ENCODE data around the gene KDELR3.
"Not testable (repeated sequence)": the region's sequence is repeated elsewhere in the genome, so short reads cannot be mapped to it uniquely, and the experiment has no call there.

KDELR3 gene

GRCh38 chr22:38455530-38456271 is 12.2 kb upstream of the KDELR3 start:
- peak; percentile 51 for DNase-seq

DNA sequence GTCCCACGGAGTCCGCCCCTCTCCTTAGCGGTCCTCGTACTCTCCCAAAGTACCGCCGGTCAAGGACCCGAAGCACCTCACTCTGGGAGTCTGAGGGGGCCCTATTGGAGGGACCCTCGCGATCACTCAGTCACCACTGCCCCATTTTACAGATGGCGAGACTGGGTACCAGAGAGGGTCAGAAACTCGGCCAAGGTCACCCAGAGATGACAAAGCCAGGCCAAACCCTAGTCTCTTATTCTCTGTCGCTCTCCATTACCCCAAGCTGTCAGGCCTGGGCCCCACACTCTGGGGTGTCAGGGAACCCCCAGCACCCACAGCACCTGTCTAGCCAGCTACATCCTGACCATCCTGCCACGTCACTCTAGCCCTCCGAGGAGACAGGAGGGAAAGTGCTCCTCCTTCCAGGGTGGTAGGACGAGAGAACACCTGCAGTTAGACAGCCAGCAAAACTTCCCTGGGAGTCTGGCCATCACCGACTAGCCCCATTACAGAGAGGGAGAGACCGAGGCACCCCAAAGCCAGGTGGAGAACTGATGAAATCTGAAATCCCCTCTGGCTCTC is 11.5 kb upstream of the KDELR3 start:
- no peak for DNase-seq

DNA sequence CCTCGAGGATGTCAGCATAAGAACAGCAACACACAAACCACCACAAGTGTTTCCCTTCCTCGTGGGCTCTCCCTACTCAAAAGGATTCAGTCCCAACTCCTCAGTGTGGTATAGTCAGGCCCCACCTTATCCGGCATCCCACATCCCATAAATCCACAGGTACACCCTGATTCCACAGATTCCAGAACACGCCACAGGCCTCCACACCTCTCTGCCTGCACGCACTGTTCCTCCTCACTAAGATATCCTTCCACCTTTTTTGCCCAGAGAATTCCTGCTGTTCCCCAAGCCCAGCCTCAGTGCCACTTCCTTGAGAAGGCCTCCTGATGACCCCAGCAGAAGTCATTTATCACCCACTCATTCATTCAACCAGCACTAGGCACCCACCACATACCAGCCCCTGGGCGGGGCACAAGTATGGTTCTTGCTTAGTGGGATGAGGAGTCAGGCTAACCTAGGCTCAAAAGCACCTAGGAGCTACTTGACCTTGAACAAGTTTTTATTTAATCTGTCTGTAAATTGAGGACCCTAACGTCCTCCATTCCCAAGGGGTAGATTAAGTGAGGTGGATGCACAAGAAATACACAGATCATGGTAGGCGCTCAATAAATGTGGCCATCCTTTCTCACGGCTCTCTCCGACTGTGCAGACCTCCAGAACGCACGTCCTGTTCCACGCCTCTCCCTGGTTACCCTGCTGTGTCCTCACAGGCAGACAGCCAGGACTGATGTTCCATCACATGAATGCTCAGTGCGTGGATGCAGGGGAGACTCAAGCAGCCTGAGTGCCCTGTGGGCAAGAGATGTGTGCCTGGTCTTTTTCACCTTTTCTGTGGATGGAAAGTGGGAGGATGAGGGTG is 10.8 kb upstream of the KDELR3 start:
- no peak for DNase-seq

DNA sequence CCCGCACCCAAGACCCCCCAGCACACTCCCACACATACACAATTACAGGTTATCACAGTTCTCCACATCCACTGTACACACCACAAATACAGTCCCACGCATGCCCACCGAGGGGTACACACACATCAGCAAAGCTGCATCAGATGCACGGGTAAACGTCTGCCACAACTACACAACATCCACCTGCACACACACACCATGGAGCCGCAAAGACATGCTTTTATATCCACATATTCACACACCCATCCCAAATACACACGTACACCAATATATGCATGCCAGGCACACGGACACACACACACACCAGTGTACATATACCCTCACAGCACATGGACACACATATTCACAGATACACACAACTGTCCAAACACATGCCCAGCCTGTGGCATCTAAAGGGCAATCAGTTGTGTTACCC is 7.5 kb upstream of the KDELR3 start:
- no peak for DNase-seq

- DNase-seq: no peak
These were observed 6.9 kb upstream of the KDELR3 start for GRCh38 chr22:38461057-38461413.

GRCh38 chr22:38461414-38462081 is 6.3 kb upstream of the KDELR3 start:
- DNase-seq: peak; percentile 81

- DNase-seq: peak; percentile 67
These were observed 4.7 kb upstream of the KDELR3 start for GRCh38 chr22:38462960-38463784.

DNA sequence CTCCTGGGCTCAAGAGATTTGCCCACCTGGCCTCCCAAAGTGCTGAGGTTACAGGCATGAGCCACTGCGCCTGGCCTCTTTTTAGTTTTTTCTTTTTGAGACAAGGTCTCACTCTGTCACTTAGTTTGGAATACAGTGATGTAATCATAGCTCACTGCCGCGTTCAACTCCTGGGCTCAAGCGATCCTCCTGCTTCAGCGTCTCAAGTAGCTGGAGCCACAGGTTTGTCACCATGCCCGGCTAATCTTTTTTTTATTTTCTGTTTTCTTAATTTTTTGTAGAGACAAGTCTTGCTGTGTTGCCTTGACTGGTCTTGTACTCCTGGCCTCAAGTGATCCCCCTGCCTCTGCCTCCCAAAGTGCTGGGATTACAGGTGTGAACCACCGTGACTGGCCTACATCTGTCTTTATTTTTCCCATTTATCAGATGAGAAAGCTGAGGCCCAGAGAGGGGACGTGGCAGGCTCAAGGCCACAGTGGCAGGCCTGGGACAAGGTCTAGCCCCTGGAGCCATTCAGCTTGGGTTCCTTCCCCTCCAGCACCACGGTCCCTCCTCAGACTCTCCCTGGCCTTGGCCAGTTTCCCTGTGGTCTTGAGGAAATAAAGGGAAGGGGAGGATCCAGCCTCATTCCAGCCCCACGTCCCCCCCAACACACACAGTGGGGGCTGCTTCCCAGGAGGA is 2.8 kb upstream of the KDELR3 start:
- DNase-seq: no peak

DNA sequence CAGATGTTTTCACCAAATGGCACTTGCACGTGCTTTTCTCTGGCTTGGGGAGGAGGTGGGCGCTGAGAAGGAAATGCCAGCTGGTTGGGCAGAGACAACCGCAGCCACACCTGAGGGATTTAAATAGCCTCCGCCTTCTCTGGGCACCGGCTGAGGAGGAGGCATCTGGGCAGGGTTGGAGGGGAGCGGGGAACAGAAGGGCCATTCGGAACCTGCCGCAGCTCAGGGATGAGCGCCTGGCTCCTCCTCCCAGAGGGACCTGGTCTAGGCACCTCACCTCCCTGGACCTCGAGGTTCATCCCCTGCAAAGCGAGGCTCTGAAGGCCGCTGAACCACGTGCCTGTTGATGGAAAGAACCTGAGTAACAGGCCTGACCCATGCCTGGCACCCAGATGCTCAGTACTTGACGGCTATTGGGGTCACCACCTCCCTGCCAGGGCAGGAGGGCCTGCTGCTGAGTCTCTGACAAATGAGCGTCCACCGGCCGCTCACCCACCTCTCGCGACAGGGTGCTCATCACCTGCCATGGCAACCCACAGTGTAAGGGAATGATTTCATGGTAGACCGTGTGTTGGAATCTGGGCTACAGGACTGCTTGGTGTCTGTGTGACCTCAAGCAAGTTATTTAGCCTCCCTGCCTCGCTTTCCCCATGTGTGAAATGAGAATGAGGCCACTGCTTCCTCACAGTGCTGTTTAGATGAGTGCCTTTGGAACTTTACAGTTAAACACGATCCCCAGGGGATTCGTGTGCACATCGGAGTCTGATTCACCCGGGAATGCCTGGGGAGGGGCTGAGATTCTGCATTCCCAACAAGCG is 2.0 kb upstream of the KDELR3 start:
- DNase-seq: no peak

GRCh38 chr22:38467438-38467903 is 425 bp upstream of the KDELR3 start:
- DNase-seq: no peak

GRCh38 chr22:38468443-38469305 is 778 bp downstream of the KDELR3 start:
- no peak for DNase-seq

- DNase-seq: no peak
These were observed 1.4 kb downstream of the KDELR3 start for GRCh38 chr22:38469306-38469781.

DNA sequence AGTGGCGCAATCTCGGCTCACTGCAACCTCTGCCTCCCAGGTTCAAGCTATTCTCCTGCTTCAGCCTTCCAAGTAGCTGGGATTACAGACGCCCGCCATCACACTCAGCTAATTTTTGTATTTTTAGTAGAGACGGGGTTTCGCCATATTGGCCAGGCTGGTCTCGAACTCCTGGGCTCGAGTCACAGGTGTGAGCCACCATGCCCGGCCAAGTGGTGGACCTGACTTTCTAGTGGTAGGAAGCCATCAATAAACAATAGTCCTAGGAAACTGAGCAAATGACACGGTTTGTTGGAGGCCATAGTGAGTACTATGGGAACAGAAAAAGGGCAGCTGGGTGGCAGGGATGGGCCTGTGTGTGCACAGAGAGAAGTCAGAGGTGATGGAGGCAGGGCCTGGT is 2.3 kb downstream of the KDELR3 start:
- not testable (repeated sequence) for DNase-seq

- no peak for DNase-seq
These were observed 3.3 kb downstream of the KDELR3 start for GRCh38 chr22:38471237-38471636.

DNA sequence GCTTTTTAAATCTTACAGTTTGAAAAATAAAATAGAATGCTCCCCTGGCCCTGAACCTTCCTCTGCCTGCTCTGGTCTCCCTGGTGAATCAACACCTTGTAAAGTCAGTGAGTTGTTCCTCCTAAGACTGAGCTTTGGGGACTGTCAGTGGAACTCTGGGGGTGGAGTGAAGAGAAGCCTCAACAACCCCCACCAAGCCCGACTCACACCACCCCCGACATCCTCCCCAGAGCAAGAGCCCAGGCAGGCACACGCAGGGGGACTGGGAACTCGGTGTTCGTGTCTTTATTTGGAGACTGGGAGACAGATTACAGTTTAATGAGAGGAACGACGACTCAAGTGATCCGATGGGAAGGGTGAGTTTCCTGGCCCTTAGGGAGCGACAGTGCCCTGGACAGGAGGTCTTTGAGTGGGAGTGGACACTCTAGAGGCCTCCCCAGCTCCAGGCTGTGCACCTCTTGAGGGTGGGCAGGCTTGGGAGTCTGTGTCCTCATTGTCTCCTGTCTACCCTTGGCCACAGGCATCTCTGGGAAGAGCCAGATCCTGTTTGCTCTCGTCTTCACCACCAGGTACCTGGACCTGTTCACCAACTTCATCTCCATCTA is 6.2 kb downstream of the KDELR3 start:
- no peak for DNase-seq

DNA sequence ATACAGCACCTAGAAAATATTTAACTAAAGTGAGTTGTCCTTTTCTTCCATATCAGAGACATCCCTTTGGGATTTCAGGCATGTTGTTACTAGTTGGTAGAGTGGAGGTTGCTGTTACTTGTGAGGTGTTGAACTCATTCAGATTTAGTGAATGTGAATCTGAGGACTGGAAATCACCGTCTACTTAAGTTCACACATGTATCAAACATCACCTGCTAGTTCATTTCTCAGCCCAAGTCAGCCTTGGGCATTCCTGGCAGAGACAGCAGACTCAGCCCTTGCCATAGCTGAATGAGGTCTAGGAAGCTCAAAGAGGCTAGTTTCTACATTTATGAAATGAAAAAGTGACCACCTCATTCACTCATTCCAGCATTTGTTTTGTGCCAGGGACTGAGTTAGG is 9.7 kb downstream of the KDELR3 start:
- DNase-seq: no peak

DNA sequence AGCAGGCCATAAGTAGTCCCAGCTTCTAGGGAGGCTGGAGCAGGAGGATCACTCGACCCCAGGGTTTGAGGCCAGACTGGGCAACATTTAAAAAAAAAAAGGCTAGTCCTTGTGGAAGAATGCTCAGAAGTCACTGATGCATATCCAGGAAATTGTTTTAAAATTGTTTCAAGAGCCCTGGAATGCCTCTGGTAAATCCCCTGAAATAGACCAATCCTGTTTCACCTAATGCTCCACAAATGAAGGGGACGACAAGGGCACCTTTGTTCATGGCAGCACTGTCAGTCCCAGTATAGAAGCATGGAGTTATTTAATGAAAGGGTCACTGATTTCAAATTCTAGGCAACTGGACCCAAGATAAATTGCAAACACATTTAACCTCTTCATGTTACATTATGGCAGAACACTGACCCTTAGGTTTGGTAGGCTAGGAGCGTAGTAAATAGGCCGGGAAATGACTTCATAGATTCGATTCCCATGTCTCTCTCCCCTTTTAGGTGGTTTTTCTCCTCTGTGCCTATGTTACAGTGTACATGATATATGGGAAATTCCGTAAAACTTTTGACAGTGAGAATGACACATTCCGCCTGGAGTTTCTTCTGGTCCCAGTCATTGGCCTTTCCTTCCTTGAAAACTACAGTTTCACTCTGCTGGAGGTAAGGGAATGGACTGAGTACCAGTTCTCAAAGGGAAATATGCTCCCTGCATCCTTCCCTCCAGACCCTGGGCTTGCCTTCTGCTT is 11.4 kb downstream of the KDELR3 start:
- no peak for DNase-seq
